GM21515 (cell line): ENCODE results near the gene UNC5B.
"Not testable (repeated sequence)": the region's sequence is repeated elsewhere in the genome, so short reads cannot be mapped to it uniquely, and the experiment has no call there.

Experiments
- ATAC-seq: cut with Tn5 transposase; IDR thresholded peaks from one replicate; pipeline ENCODE4 v1.9.1; 2021; ENCODE audit not compliant: unreplicated experiment

The UNC5B gene

DNA sequence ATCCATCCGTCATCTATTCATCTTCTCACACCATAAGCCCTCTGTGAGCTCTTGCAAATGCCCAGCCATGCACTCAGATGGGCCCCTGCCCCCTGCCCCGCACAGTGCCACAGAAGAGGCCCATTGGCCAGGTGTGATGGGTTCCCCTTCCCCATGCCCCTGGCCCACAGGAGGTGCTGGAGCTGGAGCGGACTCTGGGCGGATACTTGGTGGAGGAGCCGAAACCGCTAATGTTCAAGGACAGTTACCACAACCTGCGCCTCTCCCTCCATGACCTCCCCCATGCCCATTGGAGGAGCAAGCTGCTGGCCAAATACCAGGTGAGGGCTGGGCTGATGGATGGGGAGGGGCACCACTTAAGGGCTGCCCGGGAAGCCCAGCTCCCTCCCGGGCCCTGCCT is 83.3 kb downstream of the UNC5B start:
- no peak for ATAC-seq

DNA sequence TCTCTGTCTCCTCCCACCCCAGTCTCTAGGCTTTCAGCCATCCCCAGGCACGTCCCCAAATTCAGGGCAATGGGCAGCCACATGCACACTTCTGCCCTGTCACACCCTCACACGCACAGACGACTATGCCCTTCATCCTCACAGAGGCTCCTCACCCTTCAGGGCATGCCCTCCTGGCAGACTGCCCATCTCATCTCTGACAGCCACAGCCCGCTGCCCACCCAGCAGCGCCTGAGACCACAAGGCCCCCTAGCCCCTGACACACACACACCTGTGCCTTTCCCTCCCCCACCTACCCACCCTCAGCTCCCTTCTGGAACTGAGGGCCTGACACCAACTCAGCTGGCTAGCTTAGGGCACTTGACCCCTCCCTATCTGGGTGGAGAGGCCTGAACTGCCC is 83.7 kb downstream of the UNC5B start:
- ATAC-seq, result no peak

DNA sequence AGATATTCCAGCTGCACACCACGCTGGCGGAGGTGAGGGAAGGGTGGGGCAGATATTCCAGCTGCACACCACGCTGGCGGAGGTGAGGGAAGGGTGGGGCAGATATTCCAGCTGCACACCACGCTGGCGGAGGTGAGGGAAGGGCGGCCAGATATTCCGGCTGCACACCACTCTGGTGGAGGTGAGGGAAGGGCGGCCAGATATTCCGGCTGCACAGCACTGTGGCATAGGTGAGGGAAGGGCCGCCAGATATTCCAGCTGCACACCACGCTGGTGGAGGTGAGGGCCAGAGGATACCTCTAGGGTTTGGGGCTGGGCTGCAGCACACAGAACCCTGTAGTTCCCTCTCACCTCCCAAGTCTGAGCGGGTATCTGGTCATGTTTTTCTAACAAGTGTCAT is 84.4 kb downstream of the UNC5B start:
- ATAC-seq, result not testable (repeated sequence)

DNA sequence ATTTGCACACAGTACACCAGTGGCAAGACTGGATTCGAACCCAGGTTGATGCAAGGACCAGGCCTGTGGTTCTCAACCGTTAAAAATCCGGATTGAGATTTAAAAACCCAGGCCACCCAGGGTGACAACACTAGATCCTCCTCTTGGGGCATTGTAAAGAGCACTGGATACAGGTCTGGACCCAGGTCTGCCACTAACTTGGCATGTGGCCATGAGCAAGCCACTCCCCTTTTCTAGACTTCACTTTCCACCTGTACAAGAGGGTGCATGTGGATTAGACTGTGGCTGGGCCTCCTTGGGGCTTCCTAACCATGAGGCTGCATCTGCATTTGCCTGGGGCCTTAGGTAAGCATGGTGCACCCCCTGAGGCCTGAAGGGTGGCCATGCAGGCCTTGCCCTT is 85.0 kb downstream of the UNC5B start:
- no peak for ATAC-seq

DNA sequence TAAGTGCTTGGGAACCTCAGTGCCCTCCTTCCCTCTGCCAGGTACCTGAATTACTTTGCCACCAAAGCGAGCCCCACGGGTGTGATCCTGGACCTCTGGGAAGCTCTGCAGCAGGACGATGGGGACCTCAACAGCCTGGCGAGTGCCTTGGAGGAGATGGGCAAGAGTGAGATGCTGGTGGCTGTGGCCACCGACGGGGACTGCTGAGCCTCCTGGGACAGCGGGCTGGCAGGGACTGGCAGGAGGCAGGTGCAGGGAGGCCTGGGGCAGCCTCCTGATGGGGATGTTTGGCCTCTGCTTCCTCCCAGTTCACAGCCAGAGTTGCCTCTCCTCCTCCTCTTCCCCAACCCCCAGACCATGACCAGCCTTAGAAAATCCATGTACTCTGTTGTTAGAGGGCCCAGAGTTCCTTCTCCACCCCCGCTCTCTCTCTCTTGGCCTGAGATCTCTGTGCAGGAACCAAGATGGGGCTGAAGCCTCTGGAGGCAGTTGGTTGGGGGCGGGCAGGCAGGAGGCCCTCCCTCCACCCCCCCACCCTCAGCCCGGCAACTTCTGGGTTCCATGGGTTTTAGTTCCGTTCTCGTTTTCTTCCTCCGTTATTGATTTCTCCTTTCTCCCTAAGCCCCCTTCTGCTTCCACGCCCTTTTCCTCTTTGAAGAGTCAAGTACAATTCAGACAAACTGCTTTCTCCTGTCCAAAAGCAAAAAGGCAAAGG is 86.9 kb downstream of the UNC5B start:
- no peak for ATAC-seq

DNA sequence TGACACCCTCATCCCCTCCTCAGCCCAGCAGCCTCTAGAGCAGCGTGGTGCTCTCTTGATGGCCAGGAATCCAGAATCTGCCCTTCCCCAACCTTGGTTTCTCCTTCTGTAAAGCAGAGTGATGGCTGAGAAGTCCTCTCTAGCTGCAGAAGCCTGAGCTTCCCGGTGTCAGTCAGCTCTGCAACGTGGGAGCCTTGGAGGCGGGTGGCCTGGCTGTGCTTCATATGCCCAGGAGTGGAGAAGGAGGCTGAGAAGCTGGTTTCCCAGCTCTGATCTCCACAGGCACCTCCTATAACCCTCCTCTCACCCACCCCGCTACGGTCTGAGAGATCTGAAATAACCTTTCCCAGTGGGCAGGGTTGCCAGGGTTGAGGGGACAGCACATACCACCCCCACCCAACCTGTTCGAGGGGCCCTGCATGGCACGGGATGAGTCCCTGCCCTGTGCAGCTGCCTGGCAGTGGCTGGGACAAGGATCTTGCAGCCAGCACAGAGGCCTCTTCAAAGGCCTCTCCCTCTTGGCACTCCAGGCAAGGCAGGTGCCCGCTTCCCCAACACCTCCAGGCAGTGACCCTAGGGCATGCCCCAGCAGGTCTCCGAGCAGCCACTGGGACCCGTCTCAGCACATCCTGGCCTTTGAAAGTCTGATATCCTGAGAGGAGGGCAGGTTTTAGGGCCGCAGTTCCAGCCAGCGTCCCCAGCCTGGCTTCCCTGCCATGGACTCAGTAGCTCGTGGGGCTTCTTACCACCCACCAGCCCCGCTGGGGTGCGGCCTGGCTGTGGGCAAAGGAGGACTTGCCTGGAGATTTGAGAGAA is 88.4 kb downstream of the UNC5B start:
- no peak for ATAC-seq

DNA sequence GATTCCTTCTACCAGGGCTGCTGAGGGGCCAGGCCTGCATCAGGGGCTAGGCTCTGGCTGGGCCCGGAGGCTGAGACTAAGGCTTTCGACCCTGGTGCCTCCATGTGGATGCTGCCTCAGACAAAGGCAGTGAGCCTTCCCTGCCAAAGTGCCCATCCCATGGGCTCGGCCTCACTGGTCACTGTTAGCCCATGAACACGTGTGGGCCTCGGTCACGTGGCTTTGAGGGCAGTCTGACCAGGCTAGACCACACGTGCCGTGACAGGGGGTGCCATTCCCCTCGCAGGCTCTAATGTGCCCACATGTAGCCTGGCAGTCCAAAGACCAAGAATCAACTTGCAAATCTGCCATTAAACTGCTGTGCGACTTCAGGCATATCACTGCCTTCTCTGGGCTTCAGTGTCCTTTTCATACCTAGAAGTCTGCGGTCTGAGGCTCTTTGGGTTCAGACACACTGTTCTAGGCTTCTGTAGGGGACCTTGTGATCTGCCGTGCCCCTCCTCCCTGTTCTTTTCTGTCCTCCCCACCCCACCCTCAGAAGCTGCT is 89.1 kb downstream of the UNC5B start:
- ATAC-seq, result no peak

DNA sequence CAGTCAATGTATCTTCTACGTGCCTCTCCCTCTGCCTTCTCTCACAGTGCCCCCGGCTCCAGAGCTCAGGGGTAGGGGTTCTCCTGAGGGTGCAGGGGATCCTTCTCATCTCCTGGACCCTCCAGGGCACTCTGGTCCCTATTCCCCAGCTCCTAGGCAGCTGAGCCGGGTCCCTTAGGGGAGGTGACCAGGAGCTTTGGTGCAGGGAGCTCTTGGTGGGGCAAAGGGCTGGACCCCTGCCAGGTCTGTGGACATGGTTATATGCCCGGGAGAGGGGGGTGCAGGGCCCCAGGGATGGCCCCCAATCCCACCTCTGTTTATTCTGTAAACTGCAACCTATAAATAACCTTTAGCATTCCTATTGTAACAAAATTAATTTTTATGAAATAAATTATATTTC is 90.1 kb downstream of the UNC5B start:
- no peak for ATAC-seq

DNA sequence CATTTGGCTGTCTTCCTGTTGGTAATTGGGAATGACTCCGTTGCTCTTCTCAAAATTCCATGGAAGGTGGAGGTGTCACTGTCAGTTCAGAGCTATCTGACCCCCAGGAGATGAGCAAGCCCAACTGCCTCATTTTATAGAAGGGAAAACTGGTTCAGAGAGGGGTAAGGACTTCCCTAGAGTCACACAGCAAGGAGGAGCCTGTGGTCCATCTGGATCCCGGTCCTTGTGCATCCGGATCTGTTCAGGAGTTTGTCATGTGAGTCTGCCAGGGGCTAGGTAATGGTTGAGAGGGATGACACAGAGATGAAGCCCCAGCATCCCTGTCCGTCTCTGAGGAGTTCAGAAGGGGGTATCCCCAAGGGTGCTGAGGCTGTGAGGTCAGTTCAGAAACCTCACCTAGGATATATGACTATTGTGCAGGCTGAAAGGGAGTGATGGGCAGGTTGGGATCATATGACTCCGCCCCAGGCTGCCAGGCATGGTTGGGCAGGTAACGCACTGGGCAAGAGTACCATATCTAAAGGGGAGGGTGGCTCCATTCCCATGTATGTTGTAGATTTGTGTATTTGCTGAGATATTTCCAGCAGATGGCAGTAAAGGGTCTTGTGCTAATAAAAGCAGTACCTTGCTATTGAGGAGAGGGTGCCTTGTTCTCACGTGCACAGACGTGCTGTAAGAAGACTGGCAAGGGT is 90.7 kb downstream of the UNC5B start:
- no peak for ATAC-seq

DNA sequence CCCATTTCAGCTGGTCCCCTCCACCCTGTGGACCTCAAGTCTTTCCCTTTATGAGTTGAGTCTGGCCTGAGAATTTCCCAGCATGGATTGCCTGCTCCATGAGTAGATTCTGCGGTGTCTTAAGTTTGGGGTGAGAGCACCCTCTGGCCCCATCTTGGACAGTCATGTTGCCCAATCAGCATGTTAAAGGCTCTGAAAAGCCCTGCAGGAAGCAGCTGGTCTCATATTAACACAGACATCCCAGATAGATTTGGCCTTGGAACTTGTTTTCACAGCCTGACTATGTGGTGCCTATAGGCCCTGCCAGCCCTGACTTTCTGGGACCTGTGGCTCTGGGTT is 91.2 kb downstream of the UNC5B start:
- ATAC-seq, result no peak

DNA sequence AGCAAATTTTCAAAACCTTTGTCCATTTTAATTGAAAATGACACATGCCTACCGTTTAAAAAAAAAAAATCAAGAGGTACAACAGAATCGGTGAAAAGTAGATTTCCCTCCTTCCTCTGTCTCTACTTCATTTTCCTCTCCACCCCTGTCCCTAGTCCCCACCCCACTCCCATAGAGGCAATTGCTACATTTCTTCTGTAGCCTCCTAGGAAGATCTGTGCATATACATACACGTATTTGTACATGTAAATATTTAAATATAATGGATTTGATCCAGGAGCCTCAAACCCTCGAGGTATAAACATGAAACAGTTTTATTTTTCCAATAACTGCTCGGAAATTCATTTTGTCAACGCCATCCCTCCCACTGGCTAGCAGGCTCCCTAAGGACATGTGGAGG is 92.5 kb downstream of the UNC5B start:
- ATAC-seq, result no peak

DNA sequence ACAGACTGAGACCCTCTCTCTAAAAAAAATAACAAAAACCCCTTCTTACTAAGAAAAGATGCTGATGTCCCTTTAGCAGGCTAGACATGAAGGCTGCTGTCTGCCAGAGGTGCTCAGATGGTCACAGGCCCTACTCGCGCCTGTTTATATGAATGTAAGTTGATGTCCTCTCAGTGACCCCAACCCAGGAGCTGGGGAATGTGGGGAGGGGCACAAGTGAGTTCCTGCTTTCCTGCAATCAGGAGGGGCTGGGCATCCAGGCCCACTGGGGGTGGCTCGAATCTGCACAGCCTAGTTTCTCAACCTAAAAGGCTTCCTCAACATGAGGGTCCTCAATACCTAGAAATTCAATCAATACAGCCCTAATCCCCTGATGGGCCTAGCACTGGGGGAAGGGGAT is 94.6 kb downstream of the UNC5B start:
- ATAC-seq, result no peak

DNA sequence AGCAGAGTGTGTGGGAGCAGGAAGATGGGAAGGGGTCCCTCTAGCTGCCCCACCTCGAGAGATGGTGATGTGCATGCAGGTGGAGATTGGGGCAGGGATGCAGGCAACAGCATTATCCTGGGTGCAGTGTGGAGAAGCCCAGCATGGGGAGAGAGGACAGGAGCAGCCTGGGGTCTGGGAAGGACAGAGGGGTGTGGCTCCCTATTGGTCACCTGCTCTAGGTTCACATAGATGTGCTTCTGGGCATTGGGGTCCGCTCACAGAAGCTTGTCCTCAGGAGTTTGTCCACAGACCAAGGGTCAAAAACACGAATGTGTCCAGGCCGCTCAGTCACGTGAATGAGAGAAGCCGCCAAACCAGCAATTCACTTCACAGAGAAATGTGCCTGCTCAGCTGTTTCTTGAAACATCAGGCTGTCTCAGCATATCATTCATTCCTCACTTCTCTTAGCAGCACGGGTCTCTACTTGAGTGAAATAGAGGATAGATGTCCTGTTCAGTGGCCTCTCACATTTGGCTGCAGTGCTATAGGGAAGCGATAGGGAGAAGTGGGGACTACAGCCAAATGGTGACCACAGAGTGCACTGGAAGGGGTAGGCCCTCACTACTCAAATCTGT is 95.2 kb downstream of the UNC5B start:
- no peak for ATAC-seq

DNA sequence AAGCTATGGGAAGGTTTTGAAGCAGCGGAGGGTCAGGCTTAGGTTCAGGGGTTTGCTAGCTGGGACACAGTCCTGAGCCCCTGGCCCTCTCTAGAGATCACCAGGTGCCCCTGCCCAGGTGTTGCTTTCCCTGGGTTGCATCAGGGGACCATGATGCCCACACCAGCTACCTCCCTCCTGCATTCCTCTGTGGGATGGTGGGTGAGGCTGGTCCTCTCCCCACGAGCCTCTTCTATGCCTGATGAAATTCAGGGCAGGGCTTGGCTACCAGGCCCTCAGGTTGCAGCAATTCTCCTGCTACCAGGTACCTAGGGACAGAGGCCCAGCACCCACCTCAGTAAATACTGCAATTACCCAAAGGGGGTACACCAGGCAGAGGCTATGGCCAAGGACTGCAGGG is 95.9 kb downstream of the UNC5B start:
- ATAC-seq, result no peak

DNA sequence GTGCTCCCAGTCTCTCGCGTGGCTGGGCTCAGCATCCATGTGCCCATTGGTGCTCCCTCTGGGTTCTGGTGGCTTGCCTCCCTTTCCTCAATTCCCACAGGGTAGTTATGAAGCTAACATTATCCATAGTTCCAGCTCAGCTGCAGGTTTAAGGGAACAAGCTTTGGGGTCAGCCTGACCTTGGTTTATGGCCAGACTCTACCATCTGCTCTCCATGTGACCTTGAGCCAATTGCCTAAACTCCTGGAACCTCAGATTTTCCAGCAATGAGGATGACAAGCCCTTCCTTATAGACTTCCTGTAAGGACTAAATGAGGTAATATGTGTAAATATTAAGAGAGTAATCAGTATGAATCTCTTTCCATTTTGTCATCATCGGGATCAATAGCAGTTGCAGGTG is 96.6 kb downstream of the UNC5B start:
- ATAC-seq, result no peak

DNA sequence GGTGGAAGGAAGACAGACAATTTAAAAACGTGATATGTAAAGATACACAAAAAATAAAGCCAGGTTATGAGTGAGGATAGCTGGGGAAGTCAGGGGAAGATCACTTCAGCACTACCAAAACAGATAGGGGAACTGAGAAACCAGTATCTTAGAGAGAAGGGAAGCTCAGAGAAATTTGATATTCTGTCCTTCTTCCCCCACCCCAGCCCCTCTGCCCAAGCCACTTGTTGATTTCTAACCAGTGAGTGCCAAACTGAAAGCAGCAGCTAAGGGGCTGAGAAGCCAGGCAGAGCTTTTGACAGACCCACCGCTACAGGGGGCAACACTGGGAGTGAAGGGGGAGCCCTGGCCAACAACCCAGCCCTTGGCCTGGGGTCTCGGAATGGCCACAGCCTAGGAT is 97.5 kb downstream of the UNC5B start:
- no peak for ATAC-seq

DNA sequence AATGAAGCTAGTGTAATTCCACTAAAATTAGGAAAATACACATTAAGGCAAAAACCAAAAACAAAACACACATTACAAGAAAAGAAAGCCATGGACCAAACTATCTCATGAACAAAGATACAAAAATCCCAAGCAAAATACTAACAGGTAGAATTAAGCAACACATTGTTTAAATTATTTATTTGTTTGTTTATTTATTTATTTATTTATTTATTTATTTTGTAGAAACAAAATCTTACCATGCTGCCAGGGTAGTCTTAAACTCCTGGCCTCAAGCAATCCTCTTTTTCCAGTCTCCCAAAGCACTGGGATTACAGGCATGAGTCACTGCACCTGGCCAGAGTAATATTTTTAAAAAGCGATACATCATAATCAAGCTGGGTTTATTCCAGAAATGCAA is 99.8 kb downstream of the UNC5B start:
- ATAC-seq, result no peak

DNA sequence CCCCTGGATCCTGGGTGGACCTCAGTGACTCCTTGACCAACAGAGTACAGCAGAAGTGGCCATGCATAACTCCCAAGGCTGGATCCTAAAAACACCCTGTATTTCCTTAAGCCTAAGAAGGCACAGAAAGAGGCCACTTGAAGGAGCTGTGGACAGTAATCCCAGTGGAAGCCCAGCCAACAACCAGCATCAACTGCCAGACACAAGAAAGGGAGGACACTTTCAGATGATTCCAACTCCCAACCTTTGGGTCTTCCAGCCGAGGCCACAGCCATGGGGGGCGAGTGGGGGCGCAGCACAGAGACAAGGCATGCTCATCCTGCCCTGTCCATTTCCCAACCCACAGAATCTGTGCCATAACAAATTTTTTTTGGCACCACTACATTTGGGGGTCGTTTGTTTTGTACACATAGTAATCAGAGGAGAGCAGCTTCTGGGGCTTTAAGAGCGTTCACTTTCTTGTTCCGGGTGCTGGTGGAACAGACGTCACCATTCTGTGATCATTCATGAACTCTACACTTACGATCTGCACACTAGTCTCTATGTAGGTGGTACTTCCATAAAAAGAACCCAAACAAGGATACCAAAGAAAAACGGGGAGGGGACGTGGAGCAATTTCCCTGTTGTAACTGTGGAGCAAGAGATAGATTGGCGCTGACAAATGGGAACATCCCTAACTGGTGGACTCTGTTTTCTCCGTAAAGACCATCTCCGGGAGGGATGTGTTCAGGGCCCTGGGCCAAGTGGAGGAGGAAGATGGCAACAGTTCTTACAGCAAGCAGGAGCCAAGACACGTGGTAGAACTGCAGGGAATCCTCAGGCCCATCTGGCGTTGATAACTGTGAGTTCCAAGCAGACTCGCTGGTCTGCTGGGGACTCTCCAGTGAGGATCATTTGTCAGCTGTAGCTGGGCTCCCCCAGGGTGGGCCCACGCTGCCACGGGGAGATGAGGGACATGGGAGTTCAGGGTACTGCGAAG is 100.7 kb downstream of the UNC5B start:
- ATAC-seq, result no peak

DNA sequence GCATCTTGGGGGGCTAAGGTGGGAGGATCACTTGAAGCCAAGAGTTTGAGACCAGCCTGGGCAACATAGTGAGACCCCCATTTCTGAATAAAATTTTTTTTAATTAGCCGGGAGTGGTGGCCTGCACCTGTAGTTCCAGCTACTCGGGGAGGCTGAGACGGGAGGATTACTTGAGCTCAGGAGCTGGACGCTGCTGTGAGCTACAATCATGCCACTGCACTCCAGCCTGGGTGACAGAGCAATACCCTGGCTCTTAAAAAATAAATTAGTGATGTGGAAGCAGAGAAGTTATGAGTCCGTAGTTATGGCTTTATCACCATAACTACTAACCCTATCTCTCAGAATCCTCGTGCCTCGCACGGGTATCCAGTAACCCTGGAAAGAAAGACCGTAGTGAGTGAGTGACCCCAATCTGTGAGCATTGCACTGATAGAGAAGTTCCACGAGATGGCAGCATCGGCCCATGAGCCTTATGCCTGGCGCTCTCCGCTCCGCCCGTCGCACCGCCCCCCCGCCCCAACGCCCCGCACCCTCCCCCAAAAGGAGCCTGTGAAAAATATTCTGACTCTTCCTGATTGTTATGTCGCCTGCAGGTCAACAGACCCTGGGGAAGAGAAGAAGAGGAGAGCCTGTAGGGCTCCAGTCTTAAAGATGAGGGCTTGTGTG is 101.8 kb downstream of the UNC5B start:
- ATAC-seq, result no peak
